ENCODE results near the gene WDR1.

The WDR1 gene

GRCh38 chr4:10055871-10056270 is 60.7 kb downstream of the WDR1 start:
- no peak for TF ChIP-seq GATA3 (IDR thresholded peaks at IDR 0.05; ENCODE audit: low read depth, low read length)
- TF ChIP-seq GATA2 (IDR thresholded peaks at IDR 0.05; ENCODE audit: low read depth, low read length) = no peak

GRCh38 chr4:10054571-10055041 is 62.0 kb downstream of the WDR1 start:
- TF ChIP-seq GATA2 (IDR thresholded peaks at IDR 0.05; ENCODE audit: low read depth, low read length) = no peak

- TF ChIP-seq GATA2 (IDR thresholded peaks at IDR 0.05; ENCODE audit: low read depth, low read length) (no peak), GATA3 (IDR thresholded peaks at IDR 0.05; ENCODE audit: low read depth, low read length) (no peak)
These were observed 62.8 kb downstream of the WDR1 start for GRCh38 chr4:10053635-10054453.

GRCh38 chr4:10051517-10052135 is 65.0 kb downstream of the WDR1 start:
- TF ChIP-seq GATA3 (IDR thresholded peaks at IDR 0.05; ENCODE audit: low read depth, low read length) (no peak), GATA2 (IDR thresholded peaks at IDR 0.05; ENCODE audit: low read depth, low read length) (no peak)

- no peak for TF ChIP-seq GATA3 (IDR thresholded peaks at IDR 0.05; ENCODE audit: low read depth, low read length)
- no peak for TF ChIP-seq GATA2 (IDR thresholded peaks at IDR 0.05; ENCODE audit: low read depth, low read length)
These were observed 65.9 kb downstream of the WDR1 start for GRCh38 chr4:10050721-10051120.

- no peak for TF ChIP-seq GATA3 (IDR thresholded peaks at IDR 0.05; ENCODE audit: low read depth, low read length)
- no peak for TF ChIP-seq GATA2 (IDR thresholded peaks at IDR 0.05; ENCODE audit: low read depth, low read length)
These were observed 66.3 kb downstream of the WDR1 start for GRCh38 chr4:10050261-10050661.

- no peak for TF ChIP-seq GATA3 (IDR thresholded peaks at IDR 0.05; ENCODE audit: low read depth, low read length)
- TF ChIP-seq GATA2 (IDR thresholded peaks at IDR 0.05; ENCODE audit: low read depth, low read length) = no peak
These were observed 67.5 kb downstream of the WDR1 start for GRCh38 chr4:10048941-10049697.

GRCh38 chr4:10047967-10048366 is 68.6 kb downstream of the WDR1 start:
- TF ChIP-seq GATA2 (IDR thresholded peaks at IDR 0.05; ENCODE audit: low read depth, low read length) (no peak), GATA3 (IDR thresholded peaks at IDR 0.05; ENCODE audit: low read depth, low read length) (no peak)

GRCh38 chr4:10046471-10046870 is 70.1 kb downstream of the WDR1 start:
- TF ChIP-seq GATA3 (IDR thresholded peaks at IDR 0.05; ENCODE audit: low read depth, low read length) (no peak), GATA2 (IDR thresholded peaks at IDR 0.05; ENCODE audit: low read depth, low read length) (no peak)

GRCh38 chr4:10045481-10045880 is 71.1 kb downstream of the WDR1 start:
- TF ChIP-seq GATA2 (IDR thresholded peaks at IDR 0.05; ENCODE audit: low read depth, low read length) = no peak
- TF ChIP-seq GATA3 (IDR thresholded peaks at IDR 0.05; ENCODE audit: low read depth, low read length) = no peak

- TF ChIP-seq GATA2 (IDR thresholded peaks at IDR 0.05; ENCODE audit: low read depth, low read length) = no peak
- TF ChIP-seq GATA3 (IDR thresholded peaks at IDR 0.05; ENCODE audit: low read depth, low read length) = no peak
These were observed 75.6 kb downstream of the WDR1 start for GRCh38 chr4:10041036-10041435.

GRCh38 chr4:10040049-10040892 is 76.3 kb downstream of the WDR1 start:
- TF ChIP-seq GATA2 (IDR thresholded peaks at IDR 0.05; ENCODE audit: low read depth, low read length) = no peak

- TF ChIP-seq GATA2 (IDR thresholded peaks at IDR 0.05; ENCODE audit: low read depth, low read length) = no peak
- no peak for TF ChIP-seq GATA3 (IDR thresholded peaks at IDR 0.05; ENCODE audit: low read depth, low read length)
These were observed 79.7 kb downstream of the WDR1 start for GRCh38 chr4:10036807-10037342.

All from SH-SY5Y (cell line).